Left ventricle myocardium inferior (tissue), 1 donor: ENCODE data around the gene NLGN1. TPM values are rescaled to one million over a fixed set of nuclear protein-coding genes. Genes with fewer than 3 reads are reported as not detected.

Source experiments
- DNase-seq: peaks from one replicate; pipeline ENCODE4 v3.0.0-alpha.2; 2020
- H3K27ac ChIP-seq: fragments of 200-600 bp; replicated peaks from 2 replicates; pipeline ENCODE4 v1.8.0; 2021
- H3K27me3 ChIP-seq: fragments of 200-600 bp; 2 replicates; pipeline ENCODE4 v1.8.0; 2021; ENCODE audit warnings: low read depth
- H3K36me3 ChIP-seq: fragments of 200-600 bp; 2 replicates; pipeline ENCODE4 v1.8.0; 2021
- H3K4me1 ChIP-seq: fragments of 200-600 bp; 2 replicates; pipeline ENCODE4 v1.8.0; 2021
- H3K4me3 ChIP-seq: fragments of 200-600 bp; 2 replicates; pipeline ENCODE4 v1.8.0; 2021; ENCODE audit warnings: mild to moderate bottlenecking, moderate library complexity
- H3K9me3 ChIP-seq: fragments of 200-600 bp; replicated peaks from 2 replicates; pipeline ENCODE4 v1.8.0; 2021
- intact Hi-C: fragments of 100-400 bp; cut with micrococcal nuclease; formaldehyde crosslinking; loops from one replicate; pipeline ENCODE4 v1.11.0; 2022
- total RNA-seq: library from RNA; stranded (reverse); fragmentation: NEBNext Ultra II Directional; extraction: Animal tissue kit (Norgen Biotek cat#: 25700); gene quantifications from one replicate; pipeline ENCODE4 v1.2.1, GENCODE V29; 2021
- TF ChIP-seq, protein P1 (sequence below): fragments of 200-600 bp; IDR thresholded peaks from 2 replicates; pipeline ENCODE4 v1.8.0; 2021; ENCODE audit warnings: antibody characterized with exemption, mild to moderate bottlenecking, borderline replicate concordance
- donor health status: DM: no; HTN: yes; CAD: no; lungs with severe emphysema.

NLGN1 gene
- total RNA-seq, 1 donor from 2014 or later = 13.7 TPM

DNA sequence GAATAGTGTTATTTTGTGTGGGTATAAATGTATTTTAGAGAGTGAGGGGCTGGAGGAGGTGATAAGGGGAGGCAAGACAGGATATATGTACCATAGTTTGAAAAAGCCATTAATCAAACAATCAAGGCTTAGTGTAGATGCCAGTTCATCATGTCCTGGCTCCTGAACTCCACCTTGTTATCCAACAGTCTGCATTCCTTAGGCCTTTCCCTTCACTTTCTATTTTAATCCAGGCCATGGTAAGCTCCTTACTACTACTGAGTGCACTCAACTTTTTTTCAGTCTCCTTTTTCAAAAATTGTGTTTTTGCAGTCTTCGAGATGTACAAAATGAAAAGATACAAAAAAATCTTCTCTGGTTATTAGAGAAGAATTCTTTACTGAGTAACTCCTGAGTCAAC, 761.1 kb downstream of the NLGN1 start:
- Histone ChIP-seq H3K27me3 (no peaks in the 10 kb centered on the region), H3K4me1 (peaks cover 14% of the 10 kb centered on the region), H3K36me3 (no peaks in the 10 kb centered on the region), H3K4me3 (no peak overlapping the region), H3K9me3 (peaks cover 14% of the 10 kb centered on the region), H3K27ac (no peak overlapping the region)
- intact Hi-C loops = no loop called here
- DNase-seq = no peak
- TF ChIP-seq, protein P1, sequence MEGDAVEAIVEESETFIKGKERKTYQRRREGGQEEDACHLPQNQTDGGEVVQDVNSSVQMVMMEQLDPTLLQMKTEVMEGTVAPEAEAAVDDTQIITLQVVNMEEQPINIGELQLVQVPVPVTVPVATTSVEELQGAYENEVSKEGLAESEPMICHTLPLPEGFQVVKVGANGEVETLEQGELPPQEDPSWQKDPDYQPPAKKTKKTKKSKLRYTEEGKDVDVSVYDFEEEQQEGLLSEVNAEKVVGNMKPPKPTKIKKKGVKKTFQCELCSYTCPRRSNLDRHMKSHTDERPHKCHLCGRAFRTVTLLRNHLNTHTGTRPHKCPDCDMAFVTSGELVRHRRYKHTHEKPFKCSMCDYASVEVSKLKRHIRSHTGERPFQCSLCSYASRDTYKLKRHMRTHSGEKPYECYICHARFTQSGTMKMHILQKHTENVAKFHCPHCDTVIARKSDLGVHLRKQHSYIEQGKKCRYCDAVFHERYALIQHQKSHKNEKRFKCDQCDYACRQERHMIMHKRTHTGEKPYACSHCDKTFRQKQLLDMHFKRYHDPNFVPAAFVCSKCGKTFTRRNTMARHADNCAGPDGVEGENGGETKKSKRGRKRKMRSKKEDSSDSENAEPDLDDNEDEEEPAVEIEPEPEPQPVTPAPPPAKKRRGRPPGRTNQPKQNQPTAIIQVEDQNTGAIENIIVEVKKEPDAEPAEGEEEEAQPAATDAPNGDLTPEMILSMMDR = no peak

- Histone ChIP-seq H3K27me3 (no peaks in the 10 kb centered on the region), H3K9me3 (peaks cover 23% of the 10 kb centered on the region), H3K4me1 (peaks cover 14% of the 10 kb centered on the region), H3K4me3 (no peak overlapping the region), H3K36me3 (no peaks in the 10 kb centered on the region), H3K27ac (no peak overlapping the region)
- TF ChIP-seq, protein P1 = no peak
- intact Hi-C loops = no loop called here
- no peak for DNase-seq
Measured at GRCh38 chr3:174159604-174160003, 762.1 kb downstream of the NLGN1 start.

GRCh38 chr3:174162550-174162949, 765.0 kb downstream of the NLGN1 start:
- H3K4me3 ChIP-seq = no peak overlapping the region
- no peaks in the 10 kb centered on the region for H3K36me3 ChIP-seq
- peaks cover 5% of the 10 kb centered on the region for H3K4me1 ChIP-seq
- no peak overlapping the region for H3K27ac ChIP-seq
- TF ChIP-seq, protein P1 = no peak
- DNase-seq = no peak
- H3K9me3 ChIP-seq = peaks cover 43% of the 10 kb centered on the region
- intact Hi-C loops = no loop called here
- H3K27me3 ChIP-seq = no peaks in the 10 kb centered on the region

- peaks cover 39% of the 10 kb centered on the region for H3K9me3 ChIP-seq
- no peak overlapping the region for H3K4me3 ChIP-seq
- H3K36me3 ChIP-seq = no peaks in the 10 kb centered on the region
- no peaks in the 10 kb centered on the region for H3K4me1 ChIP-seq
- intact Hi-C loops = no loop called here
- H3K27me3 ChIP-seq = no peaks in the 10 kb centered on the region
- TF ChIP-seq, protein P1 = no peak
- DNase-seq = no peak
- no peak overlapping the region for H3K27ac ChIP-seq
Measured at GRCh38 chr3:174168026-174168425, 770.5 kb downstream of the NLGN1 start.

DNA sequence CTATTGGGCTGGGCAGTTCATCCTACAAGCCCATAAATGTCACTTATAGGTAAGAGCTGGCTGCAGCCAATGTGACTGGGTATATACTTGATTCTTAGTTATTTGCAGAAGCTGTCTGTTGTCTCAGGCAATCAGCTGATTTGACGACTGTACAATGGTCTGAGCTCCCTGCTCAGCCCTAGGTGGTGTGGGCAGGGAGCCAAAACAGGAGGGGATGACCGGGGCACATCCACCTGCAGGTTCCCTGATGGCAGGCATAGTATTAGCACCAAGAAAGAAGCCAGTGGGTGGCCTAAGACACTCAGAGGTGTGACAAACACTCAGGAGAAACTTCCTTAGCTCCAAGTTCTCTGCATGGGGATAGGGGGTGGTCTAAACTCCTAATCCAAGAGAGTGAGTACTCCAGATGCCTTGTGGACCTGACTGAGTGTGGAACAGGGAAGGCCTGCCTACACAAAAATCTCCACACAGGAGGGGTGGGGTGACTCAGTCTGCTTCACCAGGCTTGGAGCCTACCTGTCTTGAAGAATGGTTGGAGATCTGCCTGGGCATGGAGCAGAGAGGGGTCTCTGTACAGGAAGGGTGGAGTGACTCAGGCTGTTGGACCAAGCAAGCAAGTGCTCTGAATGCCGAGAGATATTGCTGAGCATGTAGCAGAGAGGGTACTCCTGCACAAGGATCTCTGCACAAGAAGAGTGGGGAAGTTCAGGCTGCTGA, 771.2 kb downstream of the NLGN1 start:
- no peak for DNase-seq
- H3K27ac ChIP-seq = no peak overlapping the region
- H3K4me3 ChIP-seq = no peak overlapping the region
- H3K4me1 ChIP-seq = no peaks in the 10 kb centered on the region
- H3K36me3 ChIP-seq = no peaks in the 10 kb centered on the region
- TF ChIP-seq, protein P1 = no peak
- no peaks in the 10 kb centered on the region for H3K27me3 ChIP-seq
- H3K9me3 ChIP-seq = peaks cover 36% of the 10 kb centered on the region
- intact Hi-C loops = no loop called here
